WTC11 (cell line): ENCODE measurements around the gene DISP3. TPM values are rescaled to one million over a fixed set of nuclear protein-coding genes. Genes with fewer than 3 reads are reported as not detected.

Source experiments
- ATAC-seq: fragments of 200-7000 bp; cut with Tn5 transposase; 2 replicates; pipeline ENCODE4 v1.10.0; 2021; ENCODE audit warnings: mild to moderate bottlenecking, moderate library complexity
- CTCF ChIA-PET: fragments of 300-600 bp; sonication (Branson Sonifier 250); formaldehyde crosslinking; loops from one replicate; lab custom pipeline; 2021; ENCODE audit warnings: antibody characterized with exemption; lab: Charles Lee
- POLR2A ChIA-PET: fragments of 350-600 bp; sonication (Branson Sonifier 250); formaldehyde crosslinking; loops from one replicate; lab custom pipeline; 2021; ENCODE audit warnings: antibody characterized with exemption; lab: Charles Lee
- DNase-seq: peaks from one replicate; pipeline ENCODE4 v3.0.0; 2021; ENCODE audit warnings: low spot score
- H3K27ac Mint-ChIP-seq: 2 replicates; pipeline ENCODE4 v1.8.0; 2021; ENCODE audit warnings: mixed read lengths
- H3K27me3 Mint-ChIP-seq: 2 replicates; pipeline ENCODE4 v1.8.0; 2021; ENCODE audit warnings: low read depth, mild to moderate bottlenecking, moderate library complexity, mixed read lengths
- H3K36me3 Mint-ChIP-seq: 2 replicates; pipeline ENCODE4 v1.8.0; 2021; ENCODE audit warnings: mixed read lengths
- H3K4me1 Mint-ChIP-seq: 2 replicates; pipeline ENCODE4 v1.8.0; 2022; ENCODE audit warnings: mixed read lengths
- H3K4me3 Mint-ChIP-seq: 2 replicates; pipeline ENCODE4 v1.8.0; 2021; ENCODE audit warnings: mild to moderate bottlenecking, moderate library complexity, mixed read lengths
- H3K9me3 Mint-ChIP-seq: 2 replicates; pipeline ENCODE4 v1.8.0; 2021; ENCODE audit warnings: mixed read lengths
- CREB1 ChIP-seq: sonication (generic); formaldehyde crosslinking; IDR thresholded peaks from 2 replicates; pipeline ENCODE4 v1.8.0; 2023; ENCODE audit warnings: mild to moderate bottlenecking, missing genetic modification reagents
- FOXJ3 ChIP-seq: sonication (generic); formaldehyde crosslinking; IDR thresholded peaks from 2 replicates; pipeline ENCODE4 v1.9.0; 2021; ENCODE audit warnings: missing genetic modification reagents, mild to moderate bottlenecking, borderline replicate concordance
- FOXK1 ChIP-seq: sonication (generic); formaldehyde crosslinking; IDR thresholded peaks from 2 replicates; pipeline ENCODE4 v1.8.0; 2022; ENCODE audit warnings: mild to moderate bottlenecking, moderate library complexity, missing genetic modification reagents
- IRF1 ChIP-seq: sonication (generic); formaldehyde crosslinking; IDR thresholded peaks from 2 replicates; pipeline ENCODE4 v1.8.0; 2023; ENCODE audit warnings: missing genetic modification reagents
- JAZF1 ChIP-seq: fragments of 250-450 bp; sonication (Bioruptor Pico); IDR thresholded peaks from 2 replicates; pipeline ENCODE4 v1.9.0; 2021; ENCODE audit warnings: moderate library complexity, mild to moderate bottlenecking, inconsistent platforms
- MXD4 ChIP-seq: fragments of 250-450 bp; sonication (Bioruptor Pico); IDR thresholded peaks from 2 replicates; pipeline ENCODE4 v1.8.0; 2021; ENCODE audit warnings: mild to moderate bottlenecking, moderate library complexity, borderline replicate concordance
- MYBL2 ChIP-seq: sonication (generic); formaldehyde crosslinking; IDR thresholded peaks from 2 replicates; pipeline ENCODE4 v1.8.1; 2023; ENCODE audit warnings: mild to moderate bottlenecking, moderate library complexity, missing genetic modification reagents
- NR3C1 ChIP-seq: sonication (generic); formaldehyde crosslinking; conservative IDR thresholded peaks from 2 replicates; pipeline ENCODE4 v1.8.1; 2023; ENCODE audit warnings: low read depth, mild to moderate bottlenecking, missing genetic modification reagents
- TEAD4 ChIP-seq: sonication (generic); formaldehyde crosslinking; IDR thresholded peaks from 2 replicates; pipeline ENCODE4 v1.8.0; 2022; ENCODE audit warnings: mild to moderate bottlenecking, missing genetic modification reagents
- USF1 ChIP-seq: sonication (generic); formaldehyde crosslinking; IDR thresholded peaks from 2 replicates; pipeline ENCODE4 v1.8.0; 2022; ENCODE audit warnings: mild to moderate bottlenecking, missing genetic modification reagents
- ZNF232 ChIP-seq: sonication (generic); formaldehyde crosslinking; IDR thresholded peaks from 2 replicates; pipeline ENCODE4 v1.8.0; 2022; ENCODE audit warnings: mild to moderate bottlenecking, missing genetic modification reagents
- total RNA-seq: library from RNA; stranded (reverse); gene quantifications from 3 replicates; pipeline ENCODE4 v1.2.3, GENCODE V29; 2021
- TF ChIP-seq, protein P1 (sequence below): fragments of 250-450 bp; sonication (Bioruptor Pico); IDR thresholded peaks from 2 replicates; pipeline ENCODE4 v1.9.0; 2021; ENCODE audit warnings: mild to moderate bottlenecking
- TF ChIP-seq, protein P2 (sequence below): sonication (generic); formaldehyde crosslinking; conservative IDR thresholded peaks from 2 replicates; pipeline ENCODE4 v1.8.1; 2022; ENCODE audit warnings: mild to moderate bottlenecking, missing genetic modification reagents

Gene DISP3
- total RNA-seq, 1 experiment from 2014 or later = 6.0 TPM

DNA sequence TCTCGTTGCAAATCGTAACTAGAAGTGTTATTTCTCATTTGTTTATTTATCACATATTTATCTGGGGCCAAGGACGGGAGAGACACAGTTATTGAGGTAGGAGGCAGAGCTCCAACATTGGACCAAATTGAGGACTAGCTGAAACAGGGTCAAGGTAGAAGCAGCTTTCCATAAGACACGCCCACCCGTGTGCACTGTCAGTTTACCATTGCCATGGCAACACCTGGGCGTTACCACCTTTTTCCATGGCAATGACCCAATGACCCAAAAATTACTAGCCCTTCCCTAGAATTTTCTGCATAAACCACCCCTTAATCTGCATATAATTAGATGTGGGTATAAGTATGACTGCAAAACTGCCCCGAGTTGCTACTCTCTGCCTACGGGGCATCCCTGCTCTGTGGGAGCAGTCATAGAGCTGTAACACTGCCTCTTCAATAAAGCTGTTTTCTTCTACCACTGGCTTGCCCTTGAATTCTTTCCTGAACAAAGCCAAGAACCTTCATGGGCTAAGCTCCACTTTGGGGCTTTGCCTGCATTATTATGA is 102.6 kb downstream of the DISP3 start (continued):
- TF ChIP-seq, protein P1, sequence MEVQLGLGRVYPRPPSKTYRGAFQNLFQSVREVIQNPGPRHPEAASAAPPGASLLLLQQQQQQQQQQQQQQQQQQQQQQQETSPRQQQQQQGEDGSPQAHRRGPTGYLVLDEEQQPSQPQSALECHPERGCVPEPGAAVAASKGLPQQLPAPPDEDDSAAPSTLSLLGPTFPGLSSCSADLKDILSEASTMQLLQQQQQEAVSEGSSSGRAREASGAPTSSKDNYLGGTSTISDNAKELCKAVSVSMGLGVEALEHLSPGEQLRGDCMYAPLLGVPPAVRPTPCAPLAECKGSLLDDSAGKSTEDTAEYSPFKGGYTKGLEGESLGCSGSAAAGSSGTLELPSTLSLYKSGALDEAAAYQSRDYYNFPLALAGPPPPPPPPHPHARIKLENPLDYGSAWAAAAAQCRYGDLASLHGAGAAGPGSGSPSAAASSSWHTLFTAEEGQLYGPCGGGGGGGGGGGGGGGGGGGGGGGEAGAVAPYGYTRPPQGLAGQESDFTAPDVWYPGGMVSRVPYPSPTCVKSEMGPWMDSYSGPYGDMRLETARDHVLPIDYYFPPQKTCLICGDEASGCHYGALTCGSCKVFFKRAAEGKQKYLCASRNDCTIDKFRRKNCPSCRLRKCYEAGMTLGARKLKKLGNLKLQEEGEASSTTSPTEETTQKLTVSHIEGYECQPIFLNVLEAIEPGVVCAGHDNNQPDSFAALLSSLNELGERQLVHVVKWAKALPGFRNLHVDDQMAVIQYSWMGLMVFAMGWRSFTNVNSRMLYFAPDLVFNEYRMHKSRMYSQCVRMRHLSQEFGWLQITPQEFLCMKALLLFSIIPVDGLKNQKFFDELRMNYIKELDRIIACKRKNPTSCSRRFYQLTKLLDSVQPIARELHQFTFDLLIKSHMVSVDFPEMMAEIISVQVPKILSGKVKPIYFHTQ (CRISPR knock-in tag) = no peak
- TF ChIP-seq NR3C1 (CRISPR knock-in tag) (no peak), CREB1 (CRISPR knock-in tag) (no peak), FOXK1 (CRISPR knock-in tag) (no peak), USF1 (CRISPR knock-in tag) (no peak)
- TF ChIP-seq, protein P2, sequence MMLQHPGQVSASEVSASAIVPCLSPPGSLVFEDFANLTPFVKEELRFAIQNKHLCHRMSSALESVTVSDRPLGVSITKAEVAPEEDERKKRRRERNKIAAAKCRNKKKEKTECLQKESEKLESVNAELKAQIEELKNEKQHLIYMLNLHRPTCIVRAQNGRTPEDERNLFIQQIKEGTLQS (CRISPR knock-in tag) = no peak

DNA sequence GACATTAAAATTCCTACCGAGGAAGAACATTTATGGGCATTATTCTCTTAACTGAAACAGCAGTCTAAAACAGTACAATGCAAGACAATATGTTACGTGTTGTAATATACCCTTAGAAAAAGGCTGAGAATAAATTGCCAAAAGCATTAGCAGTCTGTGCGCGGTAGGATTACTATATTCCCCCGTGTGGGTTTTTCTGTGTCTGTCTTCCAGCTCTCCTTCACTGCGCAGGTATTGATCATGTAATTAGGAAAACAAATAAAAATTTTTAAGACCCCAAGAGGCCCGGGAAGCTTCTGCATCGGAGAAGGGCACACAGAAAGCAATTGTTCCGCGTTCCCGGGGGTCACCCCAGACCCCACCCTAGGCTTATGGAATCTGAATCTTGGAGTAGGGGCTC is 106.4 kb downstream of the DISP3 start:
- ChIA-PET CTCF (interaction anchor here (0.9 to 1.4 kb wide), 2 partner anchors 9 to 13 kb away, joined by 3 to 7 read pairs; no protein-coding TSS in a partner anchor), POLR2A (no interaction called here)
- Mint-ChIP-seq H3K4me1 (no peaks in the 10 kb centered on the region), H3K27ac (no peak overlapping the region), H3K27me3 (peaks cover 3% of the 10 kb centered on the region; the same call in 1 of the 2 replicates), H3K9me3 (no peaks in the 10 kb centered on the region), H3K4me3 (no peak overlapping the region), H3K36me3 (no peaks in the 10 kb centered on the region)
- no peak for TF ChIP-seq FOXK1 (CRISPR knock-in tag)
- no peak for TF ChIP-seq JAZF1
- no peak for TF ChIP-seq ZNF232 (CRISPR knock-in tag)
- TF ChIP-seq IRF1 (CRISPR knock-in tag) = no peak
- TF ChIP-seq MYBL2 = no peak
- TF ChIP-seq TEAD4 (CRISPR knock-in tag) = no peak
- TF ChIP-seq FOXJ3 = no peak
- TF ChIP-seq MXD4 (CRISPR knock-in tag) = no peak
- DNase-seq (no peak), ATAC-seq (no peak)

Other genes starting within 250 kb of the DISP3 start
- gene MTOR, start 216.6 kb upstream of the DISP3 start, total RNA-seq = 63.1 to 66.7 TPM (median 65.0 TPM) in 3 replicates
- 20.8 to 21.6 TPM (median 20.8 TPM) in 3 replicates for gene UBIAD1, start 206.0 kb upstream of the DISP3 start, total RNA-seq
- 58.2 to 68.2 TPM (median 63.7 TPM) in 3 replicates for gene FBXO2, start 175.3 kb downstream of the DISP3 start, total RNA-seq
- gene FBXO44, start 175.7 kb downstream of the DISP3 start, total RNA-seq = 34.9 to 45.6 TPM (median 40.6 TPM) in 3 replicates
- 0.74 to 1.3 TPM (median 1.1 TPM) in 3 replicates for gene FBXO6, start 185.0 kb downstream of the DISP3 start, total RNA-seq
- gene MAD2L2, start 202.0 kb downstream of the DISP3 start, total RNA-seq = 283 to 312 TPM (median 305 TPM) in 3 replicates
- gene DRAXIN, start 212.6 kb downstream of the DISP3 start, total RNA-seq = 12.0 to 13.4 TPM (median 13.3 TPM) in 3 replicates